ENCODE measurements around the gene CFAP221.

DNA sequence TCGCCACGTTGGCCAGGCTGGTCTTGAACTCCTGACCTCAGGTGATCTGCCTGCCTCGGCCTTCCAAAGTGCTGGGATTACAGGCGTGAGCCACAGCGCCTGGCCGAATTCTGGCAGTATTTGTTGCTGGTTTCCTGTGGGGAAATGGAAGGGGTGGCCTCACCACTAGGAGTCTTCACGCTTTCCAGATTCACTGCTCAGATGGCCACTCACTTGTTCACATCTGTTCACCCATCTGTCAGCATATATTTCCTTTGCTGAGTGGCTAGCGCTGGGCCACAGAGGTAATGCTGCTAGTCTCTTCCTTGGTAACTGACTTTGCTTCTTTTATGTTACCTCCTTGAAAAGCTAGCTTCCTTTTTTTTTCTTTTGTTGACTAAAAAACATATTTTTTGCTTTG, 162.0 kb downstream of the CFAP221 start:
- TF ChIP-seq, protein P1, sequence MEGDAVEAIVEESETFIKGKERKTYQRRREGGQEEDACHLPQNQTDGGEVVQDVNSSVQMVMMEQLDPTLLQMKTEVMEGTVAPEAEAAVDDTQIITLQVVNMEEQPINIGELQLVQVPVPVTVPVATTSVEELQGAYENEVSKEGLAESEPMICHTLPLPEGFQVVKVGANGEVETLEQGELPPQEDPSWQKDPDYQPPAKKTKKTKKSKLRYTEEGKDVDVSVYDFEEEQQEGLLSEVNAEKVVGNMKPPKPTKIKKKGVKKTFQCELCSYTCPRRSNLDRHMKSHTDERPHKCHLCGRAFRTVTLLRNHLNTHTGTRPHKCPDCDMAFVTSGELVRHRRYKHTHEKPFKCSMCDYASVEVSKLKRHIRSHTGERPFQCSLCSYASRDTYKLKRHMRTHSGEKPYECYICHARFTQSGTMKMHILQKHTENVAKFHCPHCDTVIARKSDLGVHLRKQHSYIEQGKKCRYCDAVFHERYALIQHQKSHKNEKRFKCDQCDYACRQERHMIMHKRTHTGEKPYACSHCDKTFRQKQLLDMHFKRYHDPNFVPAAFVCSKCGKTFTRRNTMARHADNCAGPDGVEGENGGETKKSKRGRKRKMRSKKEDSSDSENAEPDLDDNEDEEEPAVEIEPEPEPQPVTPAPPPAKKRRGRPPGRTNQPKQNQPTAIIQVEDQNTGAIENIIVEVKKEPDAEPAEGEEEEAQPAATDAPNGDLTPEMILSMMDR (IDR thresholded peaks at IDR 0.05), result no peak
- TF ChIP-seq POLR2A (IDR thresholded peaks at IDR 0.05), result no peak
- no peak for TF ChIP-seq POLR2AphosphoS5 (IDR thresholded peaks at IDR 0.05)
